IPS-20b (cell line): ENCODE results near the gene CNNM1.
A peak's percentile ranks its signal among the peaks of the same experiment; 100 is the strongest.

Experiments used
- H3K27ac ChIP-seq: one replicate; pipeline ENCODE4 v1.5.1; 2013; ENCODE audit warnings: low read length
- H3K27me3 ChIP-seq: 2 replicates; pipeline ENCODE4 v1.6.1; 2013; ENCODE audit warnings: mild to moderate bottlenecking, low read length, inconsistent platforms; ENCODE audit not compliant: insufficient read depth
- H3K36me3 ChIP-seq: 2 replicates; pipeline ENCODE4 v1.6.1; 2013; ENCODE audit warnings: low read depth, mild to moderate bottlenecking, inconsistent platforms, low read length, moderate library complexity; ENCODE audit not compliant: insufficient read depth
- H3K4me1 ChIP-seq: 2 replicates; pipeline ENCODE4 v1.6.1; 2013; ENCODE audit warnings: mild to moderate bottlenecking, control low read depth, inconsistent platforms, low read length, moderate library complexity; ENCODE audit not compliant: insufficient read depth
- H3K4me3 ChIP-seq: 2 replicates; pipeline ENCODE4 v1.5.1; 2013; ENCODE audit warnings: mild to moderate bottlenecking, low read length, inconsistent platforms
- H3K9ac ChIP-seq: 2 replicates; pipeline ENCODE4 v1.6.1; 2013; ENCODE audit warnings: low read depth, mild to moderate bottlenecking, inconsistent platforms, low read length, moderate library complexity
- H3K9me3 ChIP-seq: 2 replicates; pipeline ENCODE4 v1.6.1; 2013; ENCODE audit warnings: mild to moderate bottlenecking, low read depth, low read length, inconsistent platforms; ENCODE audit not compliant: insufficient read depth

CNNM1 gene

GRCh38 chr10:99374972-99375371 lies 45.8 kb downstream of the CNNM1 start:
- H3K9me3 ChIP-seq: no peaks in the 10 kb centered on the region
- H3K4me3 ChIP-seq: no peak overlapping the region
- H3K36me3 ChIP-seq: no peaks in the 10 kb centered on the region
- H3K4me1 ChIP-seq: no peaks in the 10 kb centered on the region
- no peak overlapping the region for H3K27ac ChIP-seq
- no peak overlapping the region for H3K9ac ChIP-seq
- H3K27me3 ChIP-seq: no peaks in the 10 kb centered on the region

GRCh38 chr10:99375426-99375825 lies 46.3 kb downstream of the CNNM1 start:
- no peak overlapping the region for H3K27ac ChIP-seq
- no peaks in the 10 kb centered on the region for H3K27me3 ChIP-seq
- no peaks in the 10 kb centered on the region for H3K9me3 ChIP-seq
- H3K9ac ChIP-seq: no peak overlapping the region
- no peaks in the 10 kb centered on the region for H3K36me3 ChIP-seq
- H3K4me1 ChIP-seq: no peaks in the 10 kb centered on the region
- H3K4me3 ChIP-seq: no peak overlapping the region

- H3K27ac ChIP-seq: no peak overlapping the region
- no peak overlapping the region for H3K4me3 ChIP-seq
- no peak overlapping the region for H3K9ac ChIP-seq
- no peaks in the 10 kb centered on the region for H3K9me3 ChIP-seq
- no peaks in the 10 kb centered on the region for H3K4me1 ChIP-seq
- no peaks in the 10 kb centered on the region for H3K27me3 ChIP-seq
- H3K36me3 ChIP-seq: no peaks in the 10 kb centered on the region
Measured at GRCh38 chr10:99382176-99382575, 53.0 kb downstream of the CNNM1 start.

GRCh38 chr10:99387071-99387470 lies 57.9 kb downstream of the CNNM1 start:
- Histone ChIP-seq H3K36me3 (no peaks in the 10 kb centered on the region), H3K27me3 (no peaks in the 10 kb centered on the region), H3K4me1 (no peaks in the 10 kb centered on the region; the same call in 1 of the 2 replicates), H3K9me3 (no peaks in the 10 kb centered on the region), H3K9ac (no peak overlapping the region), H3K27ac (no peak overlapping the region), H3K4me3 (no peak overlapping the region)

GRCh38 chr10:99387541-99387940 lies 58.4 kb downstream of the CNNM1 start:
- Histone ChIP-seq H3K9ac (no peak overlapping the region), H3K4me1 (peaks cover 3% of the 10 kb centered on the region; the same call in 1 of the 2 replicates), H3K9me3 (no peaks in the 10 kb centered on the region), H3K27me3 (no peaks in the 10 kb centered on the region), H3K36me3 (no peaks in the 10 kb centered on the region), H3K4me3 (no peak overlapping the region), H3K27ac (no peak overlapping the region)

- Histone ChIP-seq H3K4me1 (peaks cover 15% of the 10 kb centered on the region), H3K9me3 (no peaks in the 10 kb centered on the region), H3K27me3 (no peaks in the 10 kb centered on the region), H3K27ac (no peak overlapping the region), H3K4me3 (no peak overlapping the region), H3K36me3 (no peaks in the 10 kb centered on the region), H3K9ac (no peak overlapping the region)
Measured at GRCh38 chr10:99389729-99390480, 60.7 kb downstream of the CNNM1 start.

GRCh38 chr10:99391346-99391745 lies 62.2 kb downstream of the CNNM1 start:
- Histone ChIP-seq H3K36me3 (peaks cover 6% of the 10 kb centered on the region; the same call in 1 of the 2 replicates), H3K27me3 (no peaks in the 10 kb centered on the region), H3K27ac (no peak overlapping the region), H3K4me3 (no peak overlapping the region), H3K4me1 (peaks cover 28% of the 10 kb centered on the region), H3K9ac (no peak overlapping the region), H3K9me3 (no peaks in the 10 kb centered on the region)

- Histone ChIP-seq H3K9me3 (no peaks in the 10 kb centered on the region), H3K4me1 (peaks cover 30% of the 10 kb centered on the region), H3K4me3 (peak overlapping the region; percentile 54), H3K27me3 (no peaks in the 10 kb centered on the region), H3K9ac (no peak overlapping the region; the same call in 1 of the 2 replicates), H3K27ac (no peak overlapping the region), H3K36me3 (peaks cover 23% of the 10 kb centered on the region)
Measured at GRCh38 chr10:99393036-99393435, 63.9 kb downstream of the CNNM1 start.

GRCh38 chr10:99393683-99394082 lies 64.5 kb downstream of the CNNM1 start:
- Histone ChIP-seq H3K9ac (no peak overlapping the region), H3K27ac (no peak overlapping the region), H3K4me3 (no peak overlapping the region), H3K9me3 (no peaks in the 10 kb centered on the region), H3K36me3 (peaks cover 28% of the 10 kb centered on the region), H3K27me3 (no peaks in the 10 kb centered on the region), H3K4me1 (peaks cover 30% of the 10 kb centered on the region)

GRCh38 chr10:99394256-99394655 lies 65.1 kb downstream of the CNNM1 start:
- H3K4me1 ChIP-seq: peaks cover 30% of the 10 kb centered on the region
- H3K9ac ChIP-seq: no peak overlapping the region
- no peak overlapping the region for H3K4me3 ChIP-seq
- H3K9me3 ChIP-seq: no peaks in the 10 kb centered on the region
- H3K36me3 ChIP-seq: peaks cover 34% of the 10 kb centered on the region
- no peaks in the 10 kb centered on the region for H3K27me3 ChIP-seq
- no peak overlapping the region for H3K27ac ChIP-seq

- no peak overlapping the region for H3K27ac ChIP-seq
- no peaks in the 10 kb centered on the region for H3K27me3 ChIP-seq
- H3K4me3 ChIP-seq: no peak overlapping the region
- no peaks in the 10 kb centered on the region for H3K9me3 ChIP-seq
- H3K4me1 ChIP-seq: peaks cover 30% of the 10 kb centered on the region
- no peak overlapping the region for H3K9ac ChIP-seq
- peaks cover 40% of the 10 kb centered on the region for H3K36me3 ChIP-seq
Measured at GRCh38 chr10:99394761-99395386, 65.7 kb downstream of the CNNM1 start.
